Measurements from ENCODE around the gene KLHL17. TPM values are rescaled to one million over a fixed set of nuclear protein-coding genes. Genes with fewer than 3 reads are reported as not detected.

The KLHL17 gene
- total and polyA plus RNA-seq, 9 of the 15 experiments (the other 6 are each of a cell fraction or from before 2014, with no cell fraction given), result 0.14 to 84.8 (median 13.0) TPM

DNA sequence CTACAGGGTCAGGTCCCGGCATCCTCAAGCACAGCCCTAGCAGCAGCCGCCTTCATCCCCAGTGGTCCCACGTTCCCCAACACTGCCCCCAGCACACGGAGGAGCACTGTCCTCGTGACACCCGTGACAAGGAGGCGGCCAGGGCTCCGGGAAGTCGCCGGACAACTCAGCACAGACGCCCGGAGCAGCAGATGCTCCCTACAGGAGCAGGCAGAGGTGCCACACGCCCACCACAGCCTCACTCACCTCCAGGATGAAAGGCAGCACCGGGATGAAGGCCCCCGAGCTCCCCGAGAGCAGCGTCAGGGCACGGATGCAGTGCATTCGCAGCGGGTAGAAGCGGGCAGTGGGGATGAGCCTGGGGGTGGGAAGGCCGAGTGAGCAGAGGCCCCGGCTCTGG, 9.5 kb upstream of the KLHL17 start:
- Histone ChIP-seq H3K9ac (ENCODE audit: insufficient read depth in 1 of 2, low read depth in 2 of 2, low read length in 2 of 2) (no peak overlapping the region; a peak in 1 of 4 replicates), H3K9me1 (ENCODE audit: control insufficient read depth, insufficient read depth, low read length) (no peaks in the 10 kb centered on the region), H3K27me3 (ENCODE audit: control insufficient read depth in 2 of 2, insufficient read depth in 2 of 2, low read length in 2 of 2) (no peaks in the 10 kb centered on the region), H3K4me1 (replicated peaks in 1 of 2; ENCODE audit: control insufficient read depth in 2 of 2, insufficient read depth in 2 of 2, low read length in 2 of 2) (peaks cover 0 to 50% of the 10 kb centered on the region in 2 experiments; a peak in 2 of 5 replicates), H2AFZ (ENCODE audit: low read depth, low read length) (no peak overlapping the region), H3K27ac (ENCODE audit: extremely low read depth, low read depth, low read length) (no peak overlapping the region), H3K4me2 (ENCODE audit: insufficient read depth, low read length) (no peak overlapping the region), H3K36me3 (ENCODE audit: control insufficient read depth, insufficient read depth, low read length) (peaks cover 100% of the 10 kb centered on the region; the same call in 2 of the 3 replicates), H3K79me2 (ENCODE audit: control insufficient read depth, insufficient read depth, low read length) (peaks cover 5% of the 10 kb centered on the region; the same call in 2 of the 3 replicates), H4K20me1 (replicated peaks; ENCODE audit: control insufficient read depth, insufficient read depth, low read length) (peaks cover 8% of the 10 kb centered on the region), H3K4me3 (no peak overlapping the region), H3K9me3 (replicated peaks; ENCODE audit: control insufficient read depth, insufficient read depth, low read depth, low read length) (no peaks in the 10 kb centered on the region)
- BruUV-seq (replicated peaks), result no TSS peak
- ChIA-PET POLR2A (interaction anchor here (1.4 kb wide), 1 partner anchor 10 kb away, joined by 11 read pairs; no protein-coding TSS in a partner anchor), CTCF (ENCODE audit: low intra/inter-chr PET ratio) (no interaction called here)
- WGBS (ENCODE audit: insufficient coverage, low coverage, missing lambda C conversion rate), result 97% methylated on average over 20 of the region's 23 CpGs
- FAIRE-seq, result no peak
- no peak for DNase-seq (ENCODE audit: extremely low read depth in 1 of 4, low spot score in 3 of 4)
- in situ Hi-C loops (cut with MboI) (no loop called here), intact Hi-C loops (cut with micrococcal nuclease) (no loop called here)
- TF ChIP-seq, protein P1, sequence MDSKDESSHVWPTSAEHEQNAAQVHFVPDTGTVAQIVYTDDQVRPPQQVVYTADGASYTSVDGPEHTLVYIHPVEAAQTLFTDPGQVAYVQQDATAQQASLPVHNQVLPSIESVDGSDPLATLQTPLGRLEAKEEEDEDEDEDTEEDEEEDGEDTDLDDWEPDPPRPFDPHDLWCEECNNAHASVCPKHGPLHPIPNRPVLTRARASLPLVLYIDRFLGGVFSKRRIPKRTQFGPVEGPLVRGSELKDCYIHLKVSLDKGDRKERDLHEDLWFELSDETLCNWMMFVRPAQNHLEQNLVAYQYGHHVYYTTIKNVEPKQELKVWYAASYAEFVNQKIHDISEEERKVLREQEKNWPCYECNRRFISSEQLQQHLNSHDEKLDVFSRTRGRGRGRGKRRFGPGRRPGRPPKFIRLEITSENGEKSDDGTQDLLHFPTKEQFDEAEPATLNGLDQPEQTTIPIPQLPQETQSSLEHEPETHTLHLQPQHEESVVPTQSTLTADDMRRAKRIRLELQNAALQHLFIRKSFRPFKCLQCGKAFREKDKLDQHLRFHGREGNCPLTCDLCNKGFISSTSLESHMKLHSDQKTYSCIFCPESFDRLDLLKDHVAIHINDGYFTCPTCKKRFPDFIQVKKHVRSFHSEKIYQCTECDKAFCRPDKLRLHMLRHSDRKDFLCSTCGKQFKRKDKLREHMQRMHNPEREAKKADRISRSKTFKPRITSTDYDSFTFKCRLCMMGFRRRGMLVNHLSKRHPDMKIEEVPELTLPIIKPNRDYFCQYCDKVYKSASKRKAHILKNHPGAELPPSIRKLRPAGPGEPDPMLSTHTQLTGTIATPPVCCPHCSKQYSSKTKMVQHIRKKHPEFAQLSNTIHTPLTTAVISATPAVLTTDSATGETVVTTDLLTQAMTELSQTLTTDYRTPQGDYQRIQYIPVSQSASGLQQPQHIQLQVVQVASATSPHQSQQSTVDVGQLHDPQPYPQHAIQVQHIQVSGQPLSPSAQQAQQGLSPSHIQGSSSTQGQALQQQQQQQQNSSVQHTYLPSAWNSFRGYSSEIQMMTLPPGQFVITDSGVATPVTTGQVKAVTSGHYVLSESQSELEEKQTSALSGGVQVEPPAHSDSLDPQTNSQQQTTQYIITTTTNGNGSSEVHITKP (IDR thresholded peaks at IDR 0.05; ENCODE audit: partially characterized antibody), result no peak
- peak; percentile 33 for TF ChIP-seq FIP1L1 (IDR thresholded peaks at IDR 0.05; ENCODE audit: low read depth, low read length, poor library complexity, severe bottlenecking)
- no peak for TF ChIP-seq HLTF (IDR thresholded peaks at IDR 0.05)
- TF ChIP-seq RBFOX2 (IDR thresholded peaks at IDR 0.05; ENCODE audit: low read depth, low read length), result peak; percentile 15; the same call in 1 of the 2 replicates
- TF ChIP-seq POLR2G (IDR thresholded peaks at IDR 0.05; ENCODE audit: low read depth, low read length), result peak; percentile 46; the same call in 1 of the 2 replicates
- no peak for TF ChIP-seq TEAD2 (tag; IDR thresholded peaks at IDR 0.05)
- TF ChIP-seq, protein P2, sequence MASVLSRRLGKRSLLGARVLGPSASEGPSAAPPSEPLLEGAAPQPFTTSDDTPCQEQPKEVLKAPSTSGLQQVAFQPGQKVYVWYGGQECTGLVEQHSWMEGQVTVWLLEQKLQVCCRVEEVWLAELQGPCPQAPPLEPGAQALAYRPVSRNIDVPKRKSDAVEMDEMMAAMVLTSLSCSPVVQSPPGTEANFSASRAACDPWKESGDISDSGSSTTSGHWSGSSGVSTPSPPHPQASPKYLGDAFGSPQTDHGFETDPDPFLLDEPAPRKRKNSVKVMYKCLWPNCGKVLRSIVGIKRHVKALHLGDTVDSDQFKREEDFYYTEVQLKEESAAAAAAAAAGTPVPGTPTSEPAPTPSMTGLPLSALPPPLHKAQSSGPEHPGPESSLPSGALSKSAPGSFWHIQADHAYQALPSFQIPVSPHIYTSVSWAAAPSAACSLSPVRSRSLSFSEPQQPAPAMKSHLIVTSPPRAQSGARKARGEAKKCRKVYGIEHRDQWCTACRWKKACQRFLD (CRISPR knock-in tag; IDR thresholded peaks at IDR 0.05), result no peak
- no peak for ATAC-seq
